ENCODE measurements around the gene BLTP3A.

Gene BLTP3A

DNA sequence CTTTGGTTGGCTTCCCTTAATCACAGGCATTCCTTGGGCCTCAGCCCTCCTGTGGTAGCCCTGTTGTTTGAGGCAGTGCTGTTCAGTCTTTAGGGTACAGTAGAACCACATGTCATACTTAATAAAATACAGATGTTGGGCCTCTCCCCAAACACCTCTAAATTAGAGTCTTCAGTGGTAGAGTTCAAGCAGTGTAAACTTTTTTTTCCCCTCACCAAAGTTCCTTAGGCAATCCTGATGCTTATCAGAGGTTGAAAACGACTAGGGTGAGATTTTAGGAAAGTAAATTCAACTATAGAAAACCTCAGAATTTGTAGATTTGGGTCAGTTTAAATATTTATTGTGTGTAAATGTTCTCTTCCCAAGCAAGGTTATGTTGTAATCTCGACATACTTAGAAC lies 44.6 kb downstream of the BLTP3A start:
- TF ChIP-seq, protein P1, sequence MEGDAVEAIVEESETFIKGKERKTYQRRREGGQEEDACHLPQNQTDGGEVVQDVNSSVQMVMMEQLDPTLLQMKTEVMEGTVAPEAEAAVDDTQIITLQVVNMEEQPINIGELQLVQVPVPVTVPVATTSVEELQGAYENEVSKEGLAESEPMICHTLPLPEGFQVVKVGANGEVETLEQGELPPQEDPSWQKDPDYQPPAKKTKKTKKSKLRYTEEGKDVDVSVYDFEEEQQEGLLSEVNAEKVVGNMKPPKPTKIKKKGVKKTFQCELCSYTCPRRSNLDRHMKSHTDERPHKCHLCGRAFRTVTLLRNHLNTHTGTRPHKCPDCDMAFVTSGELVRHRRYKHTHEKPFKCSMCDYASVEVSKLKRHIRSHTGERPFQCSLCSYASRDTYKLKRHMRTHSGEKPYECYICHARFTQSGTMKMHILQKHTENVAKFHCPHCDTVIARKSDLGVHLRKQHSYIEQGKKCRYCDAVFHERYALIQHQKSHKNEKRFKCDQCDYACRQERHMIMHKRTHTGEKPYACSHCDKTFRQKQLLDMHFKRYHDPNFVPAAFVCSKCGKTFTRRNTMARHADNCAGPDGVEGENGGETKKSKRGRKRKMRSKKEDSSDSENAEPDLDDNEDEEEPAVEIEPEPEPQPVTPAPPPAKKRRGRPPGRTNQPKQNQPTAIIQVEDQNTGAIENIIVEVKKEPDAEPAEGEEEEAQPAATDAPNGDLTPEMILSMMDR (IDR thresholded peaks at IDR 0.05; ENCODE audit: low read depth, low read length): no peak
- no peak overlapping the region for H3K4me3 ChIP-seq (replicated peaks in 1 of 2; ENCODE audit: low read depth in 2 of 2, low read length in 2 of 2)
- no peak for DNase-seq (ENCODE audit: low read depth in 2 of 2)

DNA sequence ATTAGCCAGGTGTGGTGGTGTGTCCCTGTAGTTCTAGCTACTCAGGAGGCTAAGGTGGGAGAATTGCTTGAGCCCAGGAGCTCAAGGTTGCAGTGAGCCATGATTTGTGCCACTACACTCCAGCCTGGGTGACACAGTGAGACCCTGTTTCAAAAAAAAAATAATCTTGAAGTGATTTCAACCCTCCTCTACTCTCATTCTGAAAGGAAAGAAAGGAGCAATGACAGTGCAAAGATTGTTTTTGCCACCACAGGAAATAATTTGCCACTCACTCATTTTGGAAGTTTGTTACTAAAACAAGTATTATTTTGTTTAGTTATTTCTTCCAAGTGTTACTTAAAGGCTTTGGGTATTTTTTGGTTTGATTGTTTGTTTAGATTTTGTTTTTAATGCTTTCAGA lies 45.6 kb downstream of the BLTP3A start:
- TF ChIP-seq, protein P1 (IDR thresholded peaks at IDR 0.05; ENCODE audit: low read depth, low read length): no peak
- DNase-seq (ENCODE audit: low read depth in 2 of 2): no peak
- H3K4me3 ChIP-seq (replicated peaks in 1 of 2; ENCODE audit: low read depth in 2 of 2, low read length in 2 of 2): no peak overlapping the region

DNA sequence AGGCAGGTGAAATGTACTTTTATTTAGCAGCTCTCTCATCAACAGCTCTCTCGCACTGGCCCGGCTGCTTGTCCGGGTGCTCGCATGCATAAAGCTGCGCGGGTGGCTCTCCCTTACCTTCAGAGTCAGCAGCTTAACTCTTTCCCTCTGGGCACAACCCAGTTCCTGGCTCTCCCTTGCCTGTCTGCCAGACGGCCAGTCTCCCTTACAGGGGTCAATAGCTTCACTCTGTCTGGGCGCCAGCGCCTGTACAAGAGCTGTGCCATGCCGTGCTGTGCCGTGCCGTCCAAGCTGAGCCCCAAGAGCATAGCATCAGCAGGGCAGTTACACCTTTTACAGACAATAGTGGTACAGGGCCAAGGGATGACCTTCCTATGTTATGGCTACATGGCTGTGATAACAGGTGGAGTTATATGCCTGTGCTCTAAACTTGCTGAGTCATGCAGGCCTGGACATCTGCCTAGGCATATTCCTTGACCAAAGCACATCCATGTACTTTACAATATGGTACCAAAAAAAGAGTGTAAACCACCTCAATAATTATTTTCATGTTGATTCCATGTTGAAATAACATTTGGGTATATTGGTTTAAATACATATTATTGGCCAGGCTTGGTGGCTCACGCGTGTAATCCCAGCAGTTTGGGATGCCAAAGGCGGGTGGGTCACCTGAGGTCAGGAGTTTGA lies 47.9 kb downstream of the BLTP3A start:
- no peak for DNase-seq (ENCODE audit: low read depth in 2 of 2)
- H3K4me3 ChIP-seq (replicated peaks in 1 of 2; ENCODE audit: low read depth in 2 of 2, low read length in 2 of 2): no peak overlapping the region
- TF ChIP-seq, protein P1 (IDR thresholded peaks at IDR 0.05; ENCODE audit: low read depth, low read length): no peak

Data from cardiac fibroblast (primary cell).